Activated CD8-positive, alpha-beta T cell treated with anti-CD3 and anti-CD28 coated beads, Interleukin-2, amount 10 ng/mL, durations not matched to agents 7 days and 5 days (primary cell): ENCODE measurements around the gene MAPK11. TPM values are rescaled to one million over a fixed set of nuclear protein-coding genes. Genes with fewer than 3 reads are reported as not detected.
A peak's percentile ranks its signal among the peaks of the same experiment; 100 is the strongest.

Experiments
- ATAC-seq: fragments of 150-1000 bp; cut with Tn5 transposase; one replicate; pipeline ENCODE4 v1.10.0; 2021; ENCODE audit warnings: moderate library complexity
- CTCF ChIA-PET: fragments of 350-600 bp; sonication (Branson Sonifier 250); formaldehyde crosslinking; loops from one replicate; lab custom pipeline; 2021; ENCODE audit warnings: antibody characterized with exemption; lab: Charles Lee
- POLR2A ChIA-PET: fragments of 350-600 bp; sonication (Branson Sonifier 250); formaldehyde crosslinking; loops from one replicate; lab custom pipeline; 2021; ENCODE audit warnings: antibody characterized with exemption; lab: Charles Lee
- DNase-seq: peaks from one replicate; pipeline ENCODE4 v3.0.0-alpha.2; 2020
- H3K27ac Mint-ChIP-seq: one replicate; pipeline ENCODE4 v1.8.0; 2021; ENCODE audit warnings: mild to moderate bottlenecking, mixed read lengths
- H3K27me3 Mint-ChIP-seq: one replicate; pipeline ENCODE4 v1.8.0; 2021; ENCODE audit warnings: low read depth, mixed read lengths
- H3K36me3 Mint-ChIP-seq: one replicate; pipeline ENCODE4 v1.8.0; 2021; ENCODE audit warnings: low read depth, mixed read lengths
- H3K4me1 Mint-ChIP-seq: one replicate; pipeline ENCODE4 v1.8.0; 2021; ENCODE audit warnings: low read depth, mixed read lengths
- H3K4me3 Mint-ChIP-seq: one replicate; pipeline ENCODE4 v1.8.0; 2021; ENCODE audit warnings: mild to moderate bottlenecking, mixed read lengths
- H3K9me3 Mint-ChIP-seq: one replicate; pipeline ENCODE4 v1.8.0; 2022; ENCODE audit warnings: mixed read lengths; ENCODE audit not compliant: insufficient read depth
- total RNA-seq, 2 experiments: library from RNA; stranded (reverse); gene quantifications; one replicate each; pipeline ENCODE4 v1.2.3, GENCODE V29; 2021

MAPK11 gene
- total RNA-seq, 2 experiments from 2014 or later = 10.4 to 11.8 TPM

GRCh38 chr22:50272044-50272802 lies 2.0 kb upstream of the MAPK11 start:
- CTCF ChIA-PET = interaction anchor here (1.2 to 2.6 kb wide), 9 partner anchors 19 to 198 kb away, joined by 3 to 12 read pairs (median 6); partner anchors contain the start of gene HDAC10
- H3K27me3 Mint-ChIP-seq = peaks cover 8% of the 10 kb centered on the region
- H3K4me3 Mint-ChIP-seq = no peak overlapping the region
- ATAC-seq (no peak), DNase-seq (no peak)
- H3K9me3 Mint-ChIP-seq = no peaks in the 10 kb centered on the region
- POLR2A ChIA-PET = interaction anchor here (0.6 to 1.2 kb wide), 2 partner anchors 28 to 69 kb away, joined by 3 to 4 read pairs; no protein-coding TSS in a partner anchor
- peaks cover 11% of the 10 kb centered on the region for H3K36me3 Mint-ChIP-seq
- H3K4me1 Mint-ChIP-seq = peaks cover 28% of the 10 kb centered on the region
- H3K27ac Mint-ChIP-seq = no peak overlapping the region

DNA sequence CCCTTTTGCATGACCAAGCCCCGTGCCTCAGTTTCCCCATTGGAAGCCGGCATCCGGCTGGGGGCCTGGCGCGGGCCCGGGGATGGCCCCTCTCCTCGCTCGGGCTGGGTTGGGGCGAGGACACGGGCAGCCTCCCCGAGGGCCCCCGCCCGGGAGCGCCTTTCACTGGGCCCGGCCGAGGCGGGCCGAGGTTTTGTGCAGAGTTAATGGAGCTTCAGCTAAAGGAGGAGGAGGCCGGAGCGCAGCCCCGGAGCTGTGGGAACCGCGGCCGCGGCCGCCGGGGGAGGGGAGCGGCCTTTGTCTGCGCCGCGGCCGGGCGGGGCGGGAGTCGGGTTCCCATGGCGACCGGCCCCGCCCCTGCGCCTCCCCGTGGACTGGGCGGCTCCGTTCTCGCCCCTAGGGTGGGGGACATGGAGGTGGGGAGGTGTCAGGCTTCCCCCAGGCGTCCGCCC lies 1.4 kb upstream of the MAPK11 start:
- ATAC-seq = peak; percentile 28
- H3K4me3 Mint-ChIP-seq = no peak overlapping the region

GRCh38 chr22:50270666-50271394 lies 650 bp upstream of the MAPK11 start:
- Mint-ChIP-seq H3K27me3 (peaks cover 8% of the 10 kb centered on the region), H3K9me3 (no peaks in the 10 kb centered on the region), H3K36me3 (peaks cover 7% of the 10 kb centered on the region), H3K27ac (no peak overlapping the region), H3K4me1 (peaks cover 28% of the 10 kb centered on the region), H3K4me3 (peak overlapping the region; percentile 64)
- peak; percentile 85 for DNase-seq
- ChIA-PET POLR2A (no interaction called here), CTCF (interaction anchor here (2.3 to 2.6 kb wide), 2 partner anchors 18 to 71 kb away, joined by 7 to 12 read pairs; no protein-coding TSS in a partner anchor)
- ATAC-seq = peak; percentile 69

More for the DNA sequence above, 1.4 kb upstream of the MAPK11 start:
- Mint-ChIP-seq H3K27me3 (peaks cover 8% of the 10 kb centered on the region), H3K27ac (no peak overlapping the region), H3K36me3 (peaks cover 10% of the 10 kb centered on the region), H3K4me1 (peaks cover 28% of the 10 kb centered on the region), H3K9me3 (no peaks in the 10 kb centered on the region)
- DNase-seq = peak; percentile 73
- POLR2A ChIA-PET = interaction anchor here (1.2 kb wide), 1 partner anchor 27 kb away, joined by 4 read pairs; no protein-coding TSS in a partner anchor
- CTCF ChIA-PET = interaction anchor here (1.2 to 2.6 kb wide), 5 partner anchors 19 to 70 kb away, joined by 3 to 12 read pairs (median 6); partner anchors contain the start of gene HDAC10

GRCh38 chr22:50269573-50269969 lies 609 bp downstream of the MAPK11 start:
- Mint-ChIP-seq H3K27ac (peak overlapping the region; percentile 39), H3K27me3 (peaks cover 8% of the 10 kb centered on the region), H3K9me3 (no peaks in the 10 kb centered on the region), H3K4me3 (peak overlapping the region; percentile 69), H3K36me3 (no peaks in the 10 kb centered on the region), H3K4me1 (peaks cover 23% of the 10 kb centered on the region)
- POLR2A ChIA-PET = no interaction called here
- CTCF ChIA-PET = interaction anchor here (0.8 to 1.6 kb wide), 2 partner anchors 18 to 59 kb away, joined by 3 to 4 read pairs; partner anchors contain the start of gene HDAC10
- ATAC-seq (no peak), DNase-seq (no peak)

- ChIA-PET POLR2A (no interaction called here), CTCF (interaction anchor here (0.8 to 1.6 kb wide), 3 partner anchors 17 to 59 kb away, joined by 3 to 4 read pairs (median 3); partner anchors contain the start of genes DENND6B and HDAC10)
- Mint-ChIP-seq H3K27ac (no peak overlapping the region), H3K4me3 (peak overlapping the region; percentile 8), H3K36me3 (no peaks in the 10 kb centered on the region), H3K27me3 (peaks cover 8% of the 10 kb centered on the region), H3K9me3 (no peaks in the 10 kb centered on the region), H3K4me1 (peaks cover 23% of the 10 kb centered on the region)
- no peak for DNase-seq
- ATAC-seq = no peak
Observed at GRCh38 chr22:50268655-50269113, 1.5 kb downstream of the MAPK11 start.

DNA sequence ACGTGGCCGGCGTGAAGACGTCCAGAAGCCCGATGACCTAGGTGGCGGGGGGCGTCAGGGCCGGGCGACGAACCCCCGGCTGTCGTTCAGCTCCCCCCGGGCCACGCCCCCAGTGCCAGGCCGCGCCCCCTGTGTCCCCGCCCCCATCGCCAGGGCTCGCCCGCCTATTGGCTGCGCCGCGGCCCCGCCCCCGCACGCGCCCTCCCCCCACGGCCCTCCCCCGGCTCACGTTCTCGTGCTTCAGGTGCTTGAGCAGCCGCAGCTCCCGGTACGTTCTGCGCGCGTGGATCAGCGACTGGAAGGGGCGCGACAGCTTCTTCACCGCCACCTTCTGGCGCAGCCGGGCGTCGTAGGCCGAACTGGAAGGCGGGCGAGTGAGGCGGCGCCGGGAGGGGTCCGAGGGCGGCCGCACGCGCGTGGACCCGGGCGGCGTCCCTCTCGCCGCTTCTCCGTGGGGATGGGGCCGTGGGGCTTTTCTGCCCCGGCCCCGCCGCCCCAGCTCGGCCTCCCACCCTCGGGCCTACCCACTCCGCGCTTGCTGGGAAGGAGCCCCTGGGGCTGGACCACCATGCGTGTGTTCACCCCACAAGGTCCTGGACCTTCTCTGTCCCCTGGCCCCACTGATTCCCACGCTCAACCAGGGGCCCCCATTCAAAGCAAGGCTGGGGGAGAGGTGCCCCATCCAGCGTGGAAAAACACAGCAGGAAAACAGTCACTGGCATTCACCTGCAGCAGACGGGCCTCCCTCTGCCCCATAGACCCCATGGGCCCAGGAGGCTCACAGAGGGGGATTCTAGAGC lies 2.4 kb downstream of the MAPK11 start:
- ATAC-seq = no peak
- ChIA-PET POLR2A (interaction anchor here (0.9 kb wide), 1 partner anchor 16 kb away, joined by 7 read pairs; the partner anchor contains the start of gene HDAC10), CTCF (interaction anchor here (0.7 to 1.6 kb wide), 4 partner anchors 15 to 92 kb away, joined by 3 to 9 read pairs (median 4); partner anchors contain the start of gene HDAC10)

DNA sequence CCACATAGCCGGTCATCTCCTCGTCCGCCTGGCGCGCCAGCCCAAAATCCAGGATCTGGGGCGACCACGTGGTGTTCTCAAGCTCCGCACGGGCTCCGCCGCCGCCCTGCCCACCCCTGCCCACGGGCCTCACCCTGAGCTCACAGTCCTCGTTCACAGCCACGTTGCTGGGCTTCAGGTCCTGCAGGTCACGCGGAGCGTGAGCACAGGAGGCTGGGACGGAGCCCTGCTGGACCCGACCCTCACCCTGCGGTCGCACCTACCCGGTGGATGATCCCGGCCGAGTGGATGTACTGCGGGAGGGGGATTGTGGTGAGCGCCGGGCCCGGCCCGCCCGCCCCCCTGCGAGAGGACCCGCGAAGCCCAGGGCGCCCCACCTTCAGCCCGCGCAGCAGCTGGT lies 3.2 kb downstream of the MAPK11 start:
- no peak for ATAC-seq
- Mint-ChIP-seq H3K27ac (no peak overlapping the region), H3K4me3 (no peak overlapping the region), H3K27me3 (peaks cover 6% of the 10 kb centered on the region), H3K36me3 (no peaks in the 10 kb centered on the region), H3K4me1 (peaks cover 26% of the 10 kb centered on the region), H3K9me3 (no peaks in the 10 kb centered on the region)
- CTCF ChIA-PET = interaction anchor here (1.3 to 1.6 kb wide), 2 partner anchors 14 to 16 kb away, joined by 4 to 9 read pairs; partner anchors contain the start of gene HDAC10
- no peak for DNase-seq
- POLR2A ChIA-PET = interaction anchor here (0.9 kb wide), 1 partner anchor 16 kb away, joined by 7 read pairs; the partner anchor contains the start of gene HDAC10

More for the DNA sequence above, 2.4 kb downstream of the MAPK11 start:
- Mint-ChIP-seq H3K4me1 (peaks cover 23% of the 10 kb centered on the region), H3K9me3 (no peaks in the 10 kb centered on the region), H3K4me3 (no peak overlapping the region), H3K27ac (no peak overlapping the region), H3K36me3 (no peaks in the 10 kb centered on the region), H3K27me3 (peaks cover 5% of the 10 kb centered on the region)
- peak; percentile 57 for DNase-seq

GRCh38 chr22:50264946-50265669 lies 5.1 kb downstream of the MAPK11 start:
- H3K4me1 Mint-ChIP-seq = peaks cover 22% of the 10 kb centered on the region
- H3K27ac Mint-ChIP-seq = no peak overlapping the region
- DNase-seq = no peak
- no peaks in the 10 kb centered on the region for H3K9me3 Mint-ChIP-seq
- no peak for ATAC-seq
- H3K36me3 Mint-ChIP-seq = no peaks in the 10 kb centered on the region
- peaks cover 7% of the 10 kb centered on the region for H3K27me3 Mint-ChIP-seq
- ChIA-PET CTCF (no interaction called here), POLR2A (no interaction called here)
- H3K4me3 Mint-ChIP-seq = no peak overlapping the region

DNA sequence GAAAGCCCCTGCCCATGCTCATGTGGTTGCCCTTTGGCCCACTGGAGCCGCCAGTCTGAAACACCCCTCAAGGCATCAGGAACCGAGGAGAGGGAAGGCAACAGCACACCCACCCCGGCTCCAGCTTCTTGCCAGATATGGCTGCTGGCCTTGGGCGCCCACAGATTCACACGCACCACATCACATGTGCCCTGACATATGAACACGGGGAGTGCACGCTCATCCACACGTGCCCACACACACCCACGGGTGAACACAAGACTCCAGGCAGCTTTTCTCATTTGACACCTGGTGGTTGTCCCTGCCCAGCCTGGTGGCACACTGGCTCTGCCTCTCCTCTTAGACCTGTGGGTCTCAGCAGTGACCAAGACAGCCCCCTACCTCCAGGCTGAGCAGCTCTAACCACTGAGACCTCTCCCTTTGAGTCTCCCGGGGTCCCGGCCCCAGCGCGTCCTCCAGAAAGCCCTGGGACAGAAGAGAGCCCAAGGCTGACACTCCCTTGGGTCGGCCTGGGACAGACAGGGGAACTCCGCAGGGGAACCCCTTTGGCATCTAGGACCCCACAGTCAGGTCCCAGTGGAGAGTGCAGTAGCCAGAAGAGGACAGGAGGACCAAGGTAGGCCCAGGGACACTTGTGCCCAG lies 6.0 kb downstream of the MAPK11 start:
- DNase-seq = no peak
- Mint-ChIP-seq H3K36me3 (no peaks in the 10 kb centered on the region), H3K27me3 (peaks cover 7% of the 10 kb centered on the region), H3K4me1 (peaks cover 17% of the 10 kb centered on the region), H3K9me3 (no peaks in the 10 kb centered on the region), H3K27ac (no peak overlapping the region), H3K4me3 (no peak overlapping the region)
- POLR2A ChIA-PET = interaction anchor here (1.5 kb wide), 1 partner anchor 73 kb away, joined by 3 read pairs; no protein-coding TSS in a partner anchor
- ATAC-seq = no peak
- CTCF ChIA-PET = no interaction called here
